MM.1S (cell line): ENCODE results near the gene VGLL4.

Source experiments
- DNase-seq: peaks from one replicate; pipeline ENCODE4 v3.0.0-alpha.2; 2015
- H2AFZ ChIP-seq: fragments of 300-600 bp; sonication (generic); 2 replicates; pipeline ENCODE4 v1.6.0; 2016; ENCODE audit warnings: antibody characterized with exemption, low read length
- H3F3A ChIP-seq: fragments of 300-600 bp; sonication (generic); 2 replicates; pipeline ENCODE4 v1.6.1; 2016; ENCODE audit warnings: mild to moderate bottlenecking, antibody characterized with exemption, low read length, moderate library complexity, mixed read lengths; ENCODE audit not compliant: insufficient read depth
- H3K27ac ChIP-seq: fragments of 300-600 bp; sonication (generic); 2 replicates; pipeline ENCODE4 v1.5.1; 2016; ENCODE audit warnings: mild to moderate bottlenecking, low read length
- H3K27me3 ChIP-seq: fragments of 300-600 bp; sonication (generic); replicated peaks from 2 replicates; pipeline ENCODE4 v1.6.0; 2016; ENCODE audit warnings: low read length; ENCODE audit not compliant: insufficient read depth
- H3K36me3 ChIP-seq: fragments of 300-600 bp; sonication (generic); replicated peaks from 2 replicates; pipeline ENCODE4 v1.6.1; 2016; ENCODE audit warnings: mild to moderate bottlenecking, low read length, mixed read lengths; ENCODE audit not compliant: insufficient read depth
- H3K4me1 ChIP-seq: fragments of 300-600 bp; sonication (generic); 2 replicates; pipeline ENCODE4 v1.6.1; 2016; ENCODE audit warnings: low read length, mixed read lengths
- H3K4me2 ChIP-seq: fragments of 300-600 bp; sonication (generic); 2 replicates; pipeline ENCODE4 v1.6.0; 2016; ENCODE audit warnings: low read depth, low read length
- H3K4me3 ChIP-seq: fragments of 300-600 bp; sonication (generic); 2 replicates; pipeline ENCODE4 v1.5.1; 2016; ENCODE audit warnings: low read length, mixed read lengths
- H3K79me2 ChIP-seq: fragments of 300-600 bp; sonication (generic); 2 replicates; pipeline ENCODE4 v1.6.1; 2016; ENCODE audit warnings: mixed run types, low read length, mixed read lengths
- H3K9ac ChIP-seq: fragments of 300-600 bp; sonication (generic); 2 replicates; pipeline ENCODE4 v1.6.1; 2016; ENCODE audit warnings: low read length, mixed read lengths
- H3K9me2 ChIP-seq: fragments of 300-600 bp; sonication (generic); replicated peaks from 2 replicates; pipeline ENCODE4 v1.6.1; 2016; ENCODE audit warnings: mild to moderate bottlenecking, low read length, mixed read lengths; ENCODE audit not compliant: insufficient read depth
- H3K9me3 ChIP-seq: fragments of 300-600 bp; sonication (generic); replicated peaks from 2 replicates; pipeline ENCODE4 v1.6.1; 2016; ENCODE audit warnings: mild to moderate bottlenecking, low read length, mixed read lengths; ENCODE audit not compliant: insufficient read depth
- H4K20me1 ChIP-seq: fragments of 300-600 bp; sonication (generic); 2 replicates; pipeline ENCODE4 v1.6.1; 2016; ENCODE audit warnings: mild to moderate bottlenecking, low read length, moderate library complexity, mixed read lengths; ENCODE audit not compliant: insufficient read depth
- CTCF ChIP-seq: fragments of 300-600 bp; sonication (generic); IDR thresholded peaks from 2 replicates; pipeline ENCODE4 v1.5.1; 2016; ENCODE audit warnings: antibody characterized with exemption, low read length, mixed read lengths
- EZH2 ChIP-seq: fragments of 300-600 bp; sonication (generic); optimal IDR thresholded peaks from 2 replicates; pipeline ENCODE3; 2017; ENCODE audit warnings: low read depth, mild to moderate bottlenecking, antibody characterized with exemption, low read length, mixed read lengths
- EZH2phosphoT487 ChIP-seq: fragments of 300-600 bp; sonication (generic); IDR thresholded peaks from 2 replicates; pipeline ENCODE4 v1.6.1; 2018; ENCODE audit warnings: antibody characterized with exemption, low read length

The VGLL4 gene

GRCh38 chr3:11522398-11522715 lies 121.4 kb downstream of the VGLL4 start:
- H3K9me3 ChIP-seq = no peaks in the 10 kb centered on the region
- no peaks in the 10 kb centered on the region for H3K27me3 ChIP-seq
- H3K4me1 ChIP-seq = no peaks in the 10 kb centered on the region
- no peak overlapping the region for H3K4me2 ChIP-seq
- H3F3A ChIP-seq = no peaks in the 10 kb centered on the region
- TF ChIP-seq CTCF = no peak
- TF ChIP-seq EZH2phosphoT487 = no peak
- no peak for TF ChIP-seq EZH2
- no peak overlapping the region for H3K9ac ChIP-seq
- H3K4me3 ChIP-seq = no peak overlapping the region
- no peak overlapping the region for H2AFZ ChIP-seq
- no peak for DNase-seq
- no peaks in the 10 kb centered on the region for H3K36me3 ChIP-seq
- H3K27ac ChIP-seq = no peak overlapping the region
- H3K79me2 ChIP-seq = no peaks in the 10 kb centered on the region
- H4K20me1 ChIP-seq = no peaks in the 10 kb centered on the region
- H3K9me2 ChIP-seq = no peaks in the 10 kb centered on the region

- DNase-seq = no peak
- Histone ChIP-seq H3K27ac (no peak overlapping the region), H2AFZ (no peak overlapping the region), H3K9ac (no peak overlapping the region), H3K4me1 (no peaks in the 10 kb centered on the region), H4K20me1 (no peaks in the 10 kb centered on the region), H3K9me2 (no peaks in the 10 kb centered on the region), H3K36me3 (no peaks in the 10 kb centered on the region), H3F3A (no peaks in the 10 kb centered on the region), H3K4me2 (no peak overlapping the region), H3K27me3 (no peaks in the 10 kb centered on the region), H3K4me3 (no peak overlapping the region), H3K79me2 (no peaks in the 10 kb centered on the region), H3K9me3 (no peaks in the 10 kb centered on the region)
- TF ChIP-seq EZH2phosphoT487 (no peak), EZH2 (no peak), CTCF (no peak)
These were observed 122.5 kb downstream of the VGLL4 start for GRCh38 chr3:11521167-11521566.

GRCh38 chr3:11517601-11518000 lies 126.1 kb downstream of the VGLL4 start:
- H3K79me2 ChIP-seq = no peaks in the 10 kb centered on the region
- no peaks in the 10 kb centered on the region for H3K36me3 ChIP-seq
- no peak for TF ChIP-seq EZH2
- no peaks in the 10 kb centered on the region for H3K4me1 ChIP-seq
- H3K4me3 ChIP-seq = no peak overlapping the region
- H3K9me3 ChIP-seq = no peaks in the 10 kb centered on the region
- no peak overlapping the region for H3K4me2 ChIP-seq
- no peaks in the 10 kb centered on the region for H3F3A ChIP-seq
- no peak overlapping the region for H2AFZ ChIP-seq
- H3K9ac ChIP-seq = no peak overlapping the region
- no peak overlapping the region for H3K27ac ChIP-seq
- no peaks in the 10 kb centered on the region for H4K20me1 ChIP-seq
- H3K9me2 ChIP-seq = no peaks in the 10 kb centered on the region
- DNase-seq = no peak
- no peaks in the 10 kb centered on the region for H3K27me3 ChIP-seq

- no peaks in the 10 kb centered on the region for H3K27me3 ChIP-seq
- no peaks in the 10 kb centered on the region for H4K20me1 ChIP-seq
- H3K36me3 ChIP-seq = no peaks in the 10 kb centered on the region
- no peak overlapping the region for H2AFZ ChIP-seq
- no peak overlapping the region for H3K4me3 ChIP-seq
- H3K4me2 ChIP-seq = no peak overlapping the region
- no peak for DNase-seq
- no peak overlapping the region for H3K9ac ChIP-seq
- H3K4me1 ChIP-seq = no peaks in the 10 kb centered on the region
- no peak overlapping the region for H3K27ac ChIP-seq
- no peaks in the 10 kb centered on the region for H3F3A ChIP-seq
- no peaks in the 10 kb centered on the region for H3K9me3 ChIP-seq
- TF ChIP-seq EZH2phosphoT487 (no peak), EZH2 (no peak), CTCF (no peak)
- H3K79me2 ChIP-seq = no peaks in the 10 kb centered on the region
- H3K9me2 ChIP-seq = no peaks in the 10 kb centered on the region
These were observed 129.4 kb downstream of the VGLL4 start for GRCh38 chr3:11514191-11514821.
